SW 1271 (cell line): ENCODE results near the gene WWOX.

ENCODE experiments used
- DNase-seq, 2 experiments: peaks; one replicate each; lab custom pipeline; 2025; lab: John Stamatoyannopoulos, UW

WWOX gene

GRCh38 chr16:79150632-79151310, 1051.3 kb downstream of the WWOX start:
- no peak for DNase-seq

- DNase-seq: no peak
Measured at GRCh38 chr16:79154086-79154485, 1054.6 kb downstream of the WWOX start.

GRCh38 chr16:79155471-79155870, 1056.0 kb downstream of the WWOX start:
- no peak for DNase-seq

- DNase-seq: no peak
Measured at GRCh38 chr16:79155904-79156303, 1056.5 kb downstream of the WWOX start.

GRCh38 chr16:79156761-79157160, 1057.3 kb downstream of the WWOX start:
- no peak for DNase-seq

- no peak for DNase-seq
Measured at GRCh38 chr16:79158337-79158736, 1058.9 kb downstream of the WWOX start.

- no peak for DNase-seq
Measured at GRCh38 chr16:79159261-79160049, 1060.0 kb downstream of the WWOX start.

GRCh38 chr16:79162977-79163376, 1063.5 kb downstream of the WWOX start:
- DNase-seq: no peak

- DNase-seq: no peak
Measured at GRCh38 chr16:79163691-79164387, 1064.4 kb downstream of the WWOX start.

GRCh38 chr16:79164388-79164995, 1065.0 kb downstream of the WWOX start:
- no peak for DNase-seq

- DNase-seq: no peak
Measured at GRCh38 chr16:79165079-79165478, 1065.6 kb downstream of the WWOX start.

GRCh38 chr16:79165506-79165905, 1066.1 kb downstream of the WWOX start:
- DNase-seq: no peak

GRCh38 chr16:79167893-79168292, 1068.4 kb downstream of the WWOX start:
- DNase-seq: no peak

- DNase-seq: no peak
Measured at GRCh38 chr16:79168321-79168720, 1068.9 kb downstream of the WWOX start.

GRCh38 chr16:79169239-79169638, 1069.8 kb downstream of the WWOX start:
- DNase-seq: no peak

- no peak for DNase-seq
Measured at GRCh38 chr16:79170555-79171246, 1071.2 kb downstream of the WWOX start.

- no peak for DNase-seq
Measured at GRCh38 chr16:79171504-79171903, 1072.0 kb downstream of the WWOX start.

- DNase-seq: no peak
Measured at GRCh38 chr16:79171931-79172705, 1072.7 kb downstream of the WWOX start.

GRCh38 chr16:79172976-79173500, 1073.6 kb downstream of the WWOX start:
- DNase-seq: no peak

GRCh38 chr16:79173919-79174318, 1074.5 kb downstream of the WWOX start:
- DNase-seq: no peak
